Adrenal gland (tissue), 12 donors: Measurements from ENCODE around the gene NOS3. TPM values are rescaled to one million over a fixed set of nuclear protein-coding genes. Genes with fewer than 3 reads are reported as not detected.
A peak's percentile ranks its signal among the peaks of the same experiment; 100 is the strongest.

Experiments used
- DNase-seq, 7 donors: peaks; one replicate each; pipeline ENCODE4 v3.0.0-alpha.2; 2019 to 2020
- H3K27ac ChIP-seq, 5 donors: fragments of 200-600 bp; sonication (generic) in 4 of 5; 1 replicate in 3 of 5; 2 replicates in 2 of 5; pipeline versions ENCODE4 v1.5.1 to v1.8.0; 2016 to 2020; ENCODE audit warnings: mild to moderate bottlenecking in 1 of 5
- H3K27me3 ChIP-seq: fragments of 200-600 bp; 2 replicates; pipeline ENCODE4 v1.8.0; 2021
- H3K36me3 ChIP-seq, 2 donors: fragments of 200-600 bp; replicated peaks in 1 of 2; 1 replicate in 1 of 2; 2 replicates in 1 of 2; pipeline versions ENCODE4 v1.5.1 to v1.8.0; 2018 to 2022
- H3K4me1 ChIP-seq, 2 donors: fragments of 200-600 bp; replicated peaks in 1 of 2; 1 replicate in 1 of 2; 2 replicates in 1 of 2; pipeline versions ENCODE4 v1.5.1 to v1.8.0; 2018 to 2021
- H3K4me3 ChIP-seq, 4 donors: fragments of 200-600 bp; sonication (generic) in 3 of 4; one replicate each; pipeline ENCODE4 v1.5.1; 2016 to 2018
- H3K9me3 ChIP-seq, 3 donors: fragments of 200-600 bp; sonication (generic) in 1 of 3; replicated peaks in 1 of 3; 1 replicate in 2 of 3; 2 replicates in 1 of 3; pipeline versions ENCODE4 v1.5.1 to v1.8.0; 2016 to 2021
- POLR2A ChIP-seq, 2 donors: fragments of 450-650 bp; IDR thresholded peaks; one replicate each; pipeline ENCODE4 v1.6.1; 2017; ENCODE audit warnings: antibody characterized with exemption in 2 of 2, mild to moderate bottlenecking in 2 of 2, moderate library complexity in 1 of 2
- WGBS, 4 donors: extraction: QIAGEN DNeasy Blood & Tissue Kit in 2 of 4; methylation state at CpG; one replicate each; pipeline versions ENCODE4 v1.1.5 to v1.1.7; 2013 to 2017; 5-methylcytosine and 5-hydroxymethylcytosine counted together
- intact Hi-C, 2 donors: fragments of 100-400 bp; cut with DNase I; formaldehyde crosslinking; loops; one replicate each; pipeline versions ENCODE4 v1.14.1 to v1.15.0; 2022 to 2023
- polyA plus RNA-seq, 3 donors: library from polyadenylated mRNA; stranded (reverse); fragments of 200-250 nt in 2 of 3; fragments of 350-450 nt in 1 of 3; fragmentation: Illumina TruSeq in 1 of 3; extraction: RNeasy Lipid Tissue Mini Kit (QIAGEN cat#74804) in 1 of 3; gene quantifications; one replicate each; pipeline ENCODE4 v1.2.3, GENCODE V29; 2013 to 2014
- total RNA-seq, 9 donors: library from RNA; depleted of rRNA in 4 of 9; stranded (reverse); fragments of >200 nt in 4 of 9; fragments of 120-200 nt in 1 of 9; fragmentation: NEBNext Ultra II Directional in 1 of 9; extraction: Animal tissue kit (Norgen Biotek cat#: 25700) in 1 of 9; gene quantifications; one replicate each; pipeline versions ENCODE4 v1.1.0 to v1.2.4, GENCODE V29; 2013 to 2023
- TF ChIP-seq, protein P1 (sequence below), 6 experiments: fragments of 450-650 bp in 4 of 6; fragments of 200-600 bp in 2 of 6; sonication (generic) in 1 of 6; IDR thresholded peaks; 1 replicate in 5 of 6; 2 replicates in 1 of 6; pipeline versions ENCODE4 v1.5.1 to v1.8.0; 2016 to 2021; ENCODE audit warnings: antibody characterized with exemption in 6 of 6, mild to moderate bottlenecking in 2 of 6, moderate library complexity in 1 of 6
- donor health status: healthy with polysubstance abuse.
- donor health status: Bipolar disorder and iron deficiency.
- donor health status: DM: yes; HTN: yes; CAD: no.
- donor health status: DM: no; HTN: no; CAD: no.
- donor health status: DM: no; HTN: no; CAD: no.
- donor health status: DM: yes; HTN: yes; CAD: no.

NOS3 gene
- total and polyA plus RNA-seq, 12 donors, result 2.2 to 26.5 (median 15.1) TPM

- no peaks in the 10 kb centered on the region for H3K36me3 ChIP-seq
- no peaks in the 10 kb centered on the region for H3K27me3 ChIP-seq
- no peaks in the 10 kb centered on the region for H3K9me3 ChIP-seq
- peak; percentile 58 to 77 (median 68) for DNase-seq
- TF ChIP-seq, protein P1, sequence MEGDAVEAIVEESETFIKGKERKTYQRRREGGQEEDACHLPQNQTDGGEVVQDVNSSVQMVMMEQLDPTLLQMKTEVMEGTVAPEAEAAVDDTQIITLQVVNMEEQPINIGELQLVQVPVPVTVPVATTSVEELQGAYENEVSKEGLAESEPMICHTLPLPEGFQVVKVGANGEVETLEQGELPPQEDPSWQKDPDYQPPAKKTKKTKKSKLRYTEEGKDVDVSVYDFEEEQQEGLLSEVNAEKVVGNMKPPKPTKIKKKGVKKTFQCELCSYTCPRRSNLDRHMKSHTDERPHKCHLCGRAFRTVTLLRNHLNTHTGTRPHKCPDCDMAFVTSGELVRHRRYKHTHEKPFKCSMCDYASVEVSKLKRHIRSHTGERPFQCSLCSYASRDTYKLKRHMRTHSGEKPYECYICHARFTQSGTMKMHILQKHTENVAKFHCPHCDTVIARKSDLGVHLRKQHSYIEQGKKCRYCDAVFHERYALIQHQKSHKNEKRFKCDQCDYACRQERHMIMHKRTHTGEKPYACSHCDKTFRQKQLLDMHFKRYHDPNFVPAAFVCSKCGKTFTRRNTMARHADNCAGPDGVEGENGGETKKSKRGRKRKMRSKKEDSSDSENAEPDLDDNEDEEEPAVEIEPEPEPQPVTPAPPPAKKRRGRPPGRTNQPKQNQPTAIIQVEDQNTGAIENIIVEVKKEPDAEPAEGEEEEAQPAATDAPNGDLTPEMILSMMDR (IDR thresholded peaks at IDR 0.05), result no peak
- no peak for TF ChIP-seq POLR2A (IDR thresholded peaks at IDR 0.05)
- H3K4me1 ChIP-seq, result peaks cover 0 to 3% of the 10 kb centered on the region in 2 donors
- 1 to 32% (median 2%) methylated on average over 4 to 50 of the region's 50 CpGs for WGBS, 4 donors
- no peak overlapping the region for H3K4me3 ChIP-seq
- no peak overlapping the region for H3K27ac ChIP-seq
- intact Hi-C loops, result no loop called here
Measured at GRCh38 chr7:151051108-151051507, 60.3 kb downstream of the NOS3 start.

DNA sequence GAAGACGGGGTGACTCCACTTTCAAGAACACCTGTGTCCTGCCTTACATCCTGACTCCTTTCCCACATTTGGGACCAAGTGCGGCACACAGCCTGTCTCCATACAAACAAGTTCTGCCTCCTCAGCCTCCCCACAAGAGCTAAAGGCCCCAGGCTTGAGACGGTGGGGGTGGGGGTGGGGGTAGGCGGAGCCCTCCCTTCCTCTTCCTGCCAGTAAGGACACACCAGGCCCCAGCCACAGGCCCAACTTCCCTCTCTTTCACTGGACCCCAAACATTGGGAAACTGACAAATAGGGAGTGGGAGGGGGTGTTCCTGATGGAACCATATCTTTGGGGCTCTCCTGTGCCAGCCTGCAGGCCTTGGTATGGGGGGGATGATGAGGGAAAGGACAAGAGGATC is 62.3 kb downstream of the NOS3 start:
- WGBS, 4 donors, result 76 to 96% (median 80%) methylated on average over 2 to 4 of the region's 4 CpGs
- intact Hi-C loops, result no loop called here

GRCh38 chr7:151053751-151054150 is 62.9 kb downstream of the NOS3 start:
- Histone ChIP-seq H3K27ac (no peak overlapping the region), H3K9me3 (no peaks in the 10 kb centered on the region), H3K4me1 (peaks cover 5 to 20% of the 10 kb centered on the region in 2 donors), H3K27me3 (no peaks in the 10 kb centered on the region), H3K36me3 (no peaks in the 10 kb centered on the region), H3K4me3 (no peak overlapping the region)
- 88 to 92% (median 89%) methylated on average over 3 to 8 of the region's 8 CpGs for WGBS, 4 donors
- intact Hi-C loops, result no loop called here
- no peak for DNase-seq
- no peak for TF ChIP-seq POLR2A (IDR thresholded peaks at IDR 0.05)
- TF ChIP-seq, protein P1 (IDR thresholded peaks at IDR 0.05), result no peak

More for the DNA sequence above, 62.3 kb downstream of the NOS3 start:
- peaks cover 0 to 15% of the 10 kb centered on the region in 2 donors for H3K4me1 ChIP-seq
- no peaks in the 10 kb centered on the region for H3K27me3 ChIP-seq
- TF ChIP-seq POLR2A (IDR thresholded peaks at IDR 0.05), result no peak
- TF ChIP-seq, protein P1 (IDR thresholded peaks at IDR 0.05), result no peak
- no peak overlapping the region for H3K27ac ChIP-seq
- no peak for DNase-seq
- H3K9me3 ChIP-seq, result no peaks in the 10 kb centered on the region
- no peak overlapping the region for H3K4me3 ChIP-seq
- H3K36me3 ChIP-seq, result no peaks in the 10 kb centered on the region

DNA sequence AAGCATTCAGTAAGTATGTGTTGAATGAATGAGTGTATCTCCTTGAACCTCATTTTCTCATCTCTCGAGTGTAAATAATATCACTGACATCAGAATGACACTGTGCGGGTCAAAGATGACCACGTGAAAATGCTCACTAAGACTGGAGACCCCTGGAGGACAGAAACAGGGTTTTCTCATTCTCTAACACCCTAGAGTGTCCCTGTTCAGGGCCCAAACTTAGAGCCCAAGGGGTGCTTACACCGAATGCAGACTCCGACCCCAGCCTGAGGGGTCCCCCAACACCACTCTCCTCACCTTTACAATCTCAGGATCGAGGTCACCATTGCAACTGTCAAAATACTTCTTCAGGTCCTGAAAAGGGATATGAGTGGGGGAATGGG is 65.5 kb downstream of the NOS3 start:
- DNase-seq, result no peak
- H3K27me3 ChIP-seq, result no peaks in the 10 kb centered on the region
- no peaks in the 10 kb centered on the region for H3K9me3 ChIP-seq
- peaks cover 23 to 35% of the 10 kb centered on the region in 2 donors for H3K4me1 ChIP-seq
- 87 to 96% (median 90%) methylated on average over 3 to 6 of the region's 6 CpGs for WGBS, 4 donors
- no peak overlapping the region for H3K27ac ChIP-seq
- intact Hi-C loops, result no loop called here
- H3K36me3 ChIP-seq, result no peaks in the 10 kb centered on the region
- TF ChIP-seq POLR2A (IDR thresholded peaks at IDR 0.05), result no peak
- TF ChIP-seq, protein P1 (IDR thresholded peaks at IDR 0.05), result no peak
- no peak overlapping the region for H3K4me3 ChIP-seq
